ENCODE measurements around the gene POLR1B. TPM values are rescaled to one million over a fixed set of nuclear protein-coding genes. Genes with fewer than 3 reads are reported as not detected.

The POLR1B gene
- total RNA-seq, 1 experiment from 2014 or later = 51.2 TPM

GRCh38 chr2:112542123-112542983, at the start of gene POLR1B (continued):
- peak; percentile 56; the same call in 1 of the 2 replicates for TF ChIP-seq CREM (CRISPR knock-in tag; IDR thresholded peaks at IDR 0.05)
- peak; percentile 85; the same call in 1 of the 2 replicates for TF ChIP-seq CREB1 (CRISPR knock-in tag; IDR thresholded peaks at IDR 0.05)
- TF ChIP-seq, protein P1, sequence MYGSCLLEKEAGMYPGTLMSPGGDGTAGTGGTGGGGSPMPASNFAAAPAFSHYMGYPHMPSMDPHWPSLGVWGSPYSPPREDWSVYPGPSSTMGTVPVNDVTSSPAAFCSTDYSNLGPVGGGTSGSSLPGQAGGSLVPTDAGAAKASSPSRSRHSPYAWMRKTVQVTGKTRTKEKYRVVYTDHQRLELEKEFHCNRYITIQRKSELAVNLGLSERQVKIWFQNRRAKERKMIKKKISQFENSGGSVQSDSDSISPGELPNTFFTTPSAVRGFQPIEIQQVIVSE (CRISPR knock-in tag; IDR thresholded peaks at IDR 0.05; ENCODE audit: borderline replicate concordance) = no peak
- TF ChIP-seq, protein P2, sequence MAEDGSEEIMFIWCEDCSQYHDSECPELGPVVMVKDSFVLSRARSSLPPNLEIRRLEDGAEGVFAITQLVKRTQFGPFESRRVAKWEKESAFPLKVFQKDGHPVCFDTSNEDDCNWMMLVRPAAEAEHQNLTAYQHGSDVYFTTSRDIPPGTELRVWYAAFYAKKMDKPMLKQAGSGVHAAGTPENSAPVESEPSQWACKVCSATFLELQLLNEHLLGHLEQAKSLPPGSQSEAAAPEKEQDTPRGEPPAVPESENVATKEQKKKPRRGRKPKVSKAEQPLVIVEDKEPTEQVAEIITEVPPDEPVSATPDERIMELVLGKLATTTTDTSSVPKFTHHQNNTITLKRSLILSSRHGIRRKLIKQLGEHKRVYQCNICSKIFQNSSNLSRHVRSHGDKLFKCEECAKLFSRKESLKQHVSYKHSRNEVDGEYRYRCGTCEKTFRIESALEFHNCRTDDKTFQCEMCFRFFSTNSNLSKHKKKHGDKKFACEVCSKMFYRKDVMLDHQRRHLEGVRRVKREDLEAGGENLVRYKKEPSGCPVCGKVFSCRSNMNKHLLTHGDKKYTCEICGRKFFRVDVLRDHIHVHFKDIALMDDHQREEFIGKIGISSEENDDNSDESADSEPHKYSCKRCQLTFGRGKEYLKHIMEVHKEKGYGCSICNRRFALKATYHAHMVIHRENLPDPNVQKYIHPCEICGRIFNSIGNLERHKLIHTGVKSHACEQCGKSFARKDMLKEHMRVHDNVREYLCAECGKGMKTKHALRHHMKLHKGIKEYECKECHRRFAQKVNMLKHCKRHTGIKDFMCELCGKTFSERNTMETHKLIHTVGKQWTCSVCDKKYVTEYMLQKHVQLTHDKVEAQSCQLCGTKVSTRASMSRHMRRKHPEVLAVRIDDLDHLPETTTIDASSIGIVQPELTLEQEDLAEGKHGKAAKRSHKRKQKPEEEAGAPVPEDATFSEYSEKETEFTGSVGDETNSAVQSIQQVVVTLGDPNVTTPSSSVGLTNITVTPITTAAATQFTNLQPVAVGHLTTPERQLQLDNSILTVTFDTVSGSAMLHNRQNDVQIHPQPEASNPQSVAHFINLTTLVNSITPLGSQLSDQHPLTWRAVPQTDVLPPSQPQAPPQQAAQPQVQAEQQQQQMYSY (CRISPR knock-in tag; IDR thresholded peaks at IDR 0.05) = 0 out of 2 replicates have a peak, but pooled peaks have one; percentile 55
- no peak for TF ChIP-seq ZNF512 (CRISPR knock-in tag; IDR thresholded peaks at IDR 0.05; ENCODE audit: borderline replicate concordance)
- TF ChIP-seq, protein P3, sequence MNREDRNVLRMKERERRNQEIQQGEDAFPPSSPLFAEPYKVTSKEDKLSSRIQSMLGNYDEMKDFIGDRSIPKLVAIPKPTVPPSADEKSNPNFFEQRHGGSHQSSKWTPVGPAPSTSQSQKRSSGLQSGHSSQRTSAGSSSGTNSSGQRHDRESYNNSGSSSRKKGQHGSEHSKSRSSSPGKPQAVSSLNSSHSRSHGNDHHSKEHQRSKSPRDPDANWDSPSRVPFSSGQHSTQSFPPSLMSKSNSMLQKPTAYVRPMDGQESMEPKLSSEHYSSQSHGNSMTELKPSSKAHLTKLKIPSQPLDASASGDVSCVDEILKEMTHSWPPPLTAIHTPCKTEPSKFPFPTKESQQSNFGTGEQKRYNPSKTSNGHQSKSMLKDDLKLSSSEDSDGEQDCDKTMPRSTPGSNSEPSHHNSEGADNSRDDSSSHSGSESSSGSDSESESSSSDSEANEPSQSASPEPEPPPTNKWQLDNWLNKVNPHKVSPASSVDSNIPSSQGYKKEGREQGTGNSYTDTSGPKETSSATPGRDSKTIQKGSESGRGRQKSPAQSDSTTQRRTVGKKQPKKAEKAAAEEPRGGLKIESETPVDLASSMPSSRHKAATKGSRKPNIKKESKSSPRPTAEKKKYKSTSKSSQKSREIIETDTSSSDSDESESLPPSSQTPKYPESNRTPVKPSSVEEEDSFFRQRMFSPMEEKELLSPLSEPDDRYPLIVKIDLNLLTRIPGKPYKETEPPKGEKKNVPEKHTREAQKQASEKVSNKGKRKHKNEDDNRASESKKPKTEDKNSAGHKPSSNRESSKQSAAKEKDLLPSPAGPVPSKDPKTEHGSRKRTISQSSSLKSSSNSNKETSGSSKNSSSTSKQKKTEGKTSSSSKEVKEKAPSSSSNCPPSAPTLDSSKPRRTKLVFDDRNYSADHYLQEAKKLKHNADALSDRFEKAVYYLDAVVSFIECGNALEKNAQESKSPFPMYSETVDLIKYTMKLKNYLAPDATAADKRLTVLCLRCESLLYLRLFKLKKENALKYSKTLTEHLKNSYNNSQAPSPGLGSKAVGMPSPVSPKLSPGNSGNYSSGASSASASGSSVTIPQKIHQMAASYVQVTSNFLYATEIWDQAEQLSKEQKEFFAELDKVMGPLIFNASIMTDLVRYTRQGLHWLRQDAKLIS (CRISPR knock-in tag; IDR thresholded peaks at IDR 0.05; ENCODE audit: borderline replicate concordance) = no peak
- peak; percentile 94 for TF ChIP-seq ESRRA (CRISPR knock-in tag; IDR thresholded peaks at IDR 0.05; ENCODE audit: borderline replicate concordance)
- no peak for TF ChIP-seq RORB (CRISPR knock-in tag; IDR thresholded peaks at IDR 0.05)
- TF ChIP-seq ZNF281 (CRISPR knock-in tag; IDR thresholded peaks at IDR 0.05) = peak; percentile 85; the same call in 1 of the 2 replicates
- peak; percentile 54 for TF ChIP-seq SMAD3 (CRISPR knock-in tag; IDR thresholded peaks at IDR 0.05; ENCODE audit: borderline replicate concordance)
- TF ChIP-seq, protein P4, sequence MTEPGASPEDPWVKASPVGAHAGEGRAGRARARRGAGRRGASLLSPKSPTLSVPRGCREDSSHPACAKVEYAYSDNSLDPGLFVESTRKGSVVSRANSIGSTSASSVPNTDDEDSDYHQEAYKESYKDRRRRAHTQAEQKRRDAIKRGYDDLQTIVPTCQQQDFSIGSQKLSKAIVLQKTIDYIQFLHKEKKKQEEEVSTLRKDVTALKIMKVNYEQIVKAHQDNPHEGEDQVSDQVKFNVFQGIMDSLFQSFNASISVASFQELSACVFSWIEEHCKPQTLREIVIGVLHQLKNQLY (CRISPR knock-in tag; IDR thresholded peaks at IDR 0.05) = no peak
- no peak for TF ChIP-seq NFATC4 (CRISPR knock-in tag; IDR thresholded peaks at IDR 0.05)
- TF ChIP-seq ZBTB21 (CRISPR knock-in tag; IDR thresholded peaks at IDR 0.05; ENCODE audit: borderline replicate concordance) = peak; percentile 51; the same call in 1 of the 2 replicates
- no peak for TF ChIP-seq HMGA2 (CRISPR knock-in tag; IDR thresholded peaks at IDR 0.05)
- peak; percentile 98; the same call in 1 of the 2 replicates for TF ChIP-seq KAT7 (CRISPR knock-in tag; IDR thresholded peaks at IDR 0.05; ENCODE audit: borderline replicate concordance)
- TF ChIP-seq, protein P5, sequence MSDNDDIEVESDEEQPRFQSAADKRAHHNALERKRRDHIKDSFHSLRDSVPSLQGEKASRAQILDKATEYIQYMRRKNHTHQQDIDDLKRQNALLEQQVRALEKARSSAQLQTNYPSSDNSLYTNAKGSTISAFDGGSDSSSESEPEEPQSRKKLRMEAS (CRISPR knock-in tag; IDR thresholded peaks at IDR 0.05) = peak; percentile 99
- TF ChIP-seq NR2C2 (CRISPR knock-in tag; IDR thresholded peaks at IDR 0.05) = peak; percentile 81
- TF ChIP-seq, protein P6, sequence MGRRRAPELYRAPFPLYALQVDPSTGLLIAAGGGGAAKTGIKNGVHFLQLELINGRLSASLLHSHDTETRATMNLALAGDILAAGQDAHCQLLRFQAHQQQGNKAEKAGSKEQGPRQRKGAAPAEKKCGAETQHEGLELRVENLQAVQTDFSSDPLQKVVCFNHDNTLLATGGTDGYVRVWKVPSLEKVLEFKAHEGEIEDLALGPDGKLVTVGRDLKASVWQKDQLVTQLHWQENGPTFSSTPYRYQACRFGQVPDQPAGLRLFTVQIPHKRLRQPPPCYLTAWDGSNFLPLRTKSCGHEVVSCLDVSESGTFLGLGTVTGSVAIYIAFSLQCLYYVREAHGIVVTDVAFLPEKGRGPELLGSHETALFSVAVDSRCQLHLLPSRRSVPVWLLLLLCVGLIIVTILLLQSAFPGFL (CRISPR knock-in tag; IDR thresholded peaks at IDR 0.05; ENCODE audit: borderline replicate concordance) = 0 out of 2 replicates have a peak, but pooled peaks have one; percentile 72
- no peak for TF ChIP-seq ZSCAN18 (CRISPR knock-in tag; IDR thresholded peaks at IDR 0.05)
- TF ChIP-seq ZNF232 (CRISPR knock-in tag; IDR thresholded peaks at IDR 0.05) = peak; percentile 89; the same call in 1 of the 2 replicates
